GM19395 (cell line): ENCODE results near the gene ZCCHC24.
"Not testable (repeated sequence)": the region's sequence is repeated elsewhere in the genome, so short reads cannot be mapped to it uniquely, and the experiment has no call there.

Experiments used
- ATAC-seq: cut with Tn5 transposase; IDR thresholded peaks from one replicate; pipeline ENCODE4 v1.9.1; 2021; ENCODE audit warnings: mild to moderate bottlenecking, moderate library complexity; ENCODE audit not compliant: unreplicated experiment

The ZCCHC24 gene

GRCh38 chr10:79447911-79448731 is 2.7 kb upstream of the ZCCHC24 start:
- ATAC-seq = no peak

GRCh38 chr10:79447249-79447648 is 1.8 kb upstream of the ZCCHC24 start:
- ATAC-seq = not testable (repeated sequence)

- ATAC-seq = no peak
Observed at GRCh38 chr10:79446758-79447084, 1.3 kb upstream of the ZCCHC24 start.

GRCh38 chr10:79445977-79446757 is 743 bp upstream of the ZCCHC24 start:
- ATAC-seq = peak; percentile 27

- ATAC-seq = peak; percentile 42
Observed at GRCh38 chr10:79444199-79445119, 965 bp downstream of the ZCCHC24 start.

GRCh38 chr10:79443338-79444198 is 1.9 kb downstream of the ZCCHC24 start:
- no peak for ATAC-seq

GRCh38 chr10:79442171-79443040 is 3.0 kb downstream of the ZCCHC24 start:
- ATAC-seq = no peak

- ATAC-seq = no peak
Observed at GRCh38 chr10:79441433-79441832, 4.0 kb downstream of the ZCCHC24 start.

- ATAC-seq = no peak
Observed at GRCh38 chr10:79440281-79440680, 5.1 kb downstream of the ZCCHC24 start.

- no peak for ATAC-seq
Observed at GRCh38 chr10:79438699-79439085, 6.7 kb downstream of the ZCCHC24 start.

- no peak for ATAC-seq
Observed at GRCh38 chr10:79438021-79438698, 7.3 kb downstream of the ZCCHC24 start.

- ATAC-seq = no peak
Observed at GRCh38 chr10:79437111-79437814, 8.2 kb downstream of the ZCCHC24 start.

- ATAC-seq = no peak
Observed at GRCh38 chr10:79436850-79437103, 8.6 kb downstream of the ZCCHC24 start.

GRCh38 chr10:79436066-79436849 is 9.2 kb downstream of the ZCCHC24 start:
- no peak for ATAC-seq

GRCh38 chr10:79435271-79436065 is 10.0 kb downstream of the ZCCHC24 start:
- ATAC-seq = no peak

GRCh38 chr10:79434821-79435251 is 10.6 kb downstream of the ZCCHC24 start:
- no peak for ATAC-seq

GRCh38 chr10:79434223-79434687 is 11.2 kb downstream of the ZCCHC24 start:
- no peak for ATAC-seq
